IPS-20b (cell line): Measurements from ENCODE around the gene SREBF2.

Source experiments
- H3K27ac ChIP-seq: one replicate; pipeline ENCODE4 v1.5.1; 2013; ENCODE audit warnings: low read length
- H3K27me3 ChIP-seq: 2 replicates; pipeline ENCODE4 v1.6.1; 2013; ENCODE audit warnings: mild to moderate bottlenecking, low read length, inconsistent platforms; ENCODE audit not compliant: insufficient read depth
- H3K36me3 ChIP-seq: 2 replicates; pipeline ENCODE4 v1.6.1; 2013; ENCODE audit warnings: low read depth, mild to moderate bottlenecking, inconsistent platforms, low read length, moderate library complexity; ENCODE audit not compliant: insufficient read depth
- H3K4me1 ChIP-seq: 2 replicates; pipeline ENCODE4 v1.6.1; 2013; ENCODE audit warnings: mild to moderate bottlenecking, control low read depth, inconsistent platforms, low read length, moderate library complexity; ENCODE audit not compliant: insufficient read depth
- H3K4me3 ChIP-seq: 2 replicates; pipeline ENCODE4 v1.5.1; 2013; ENCODE audit warnings: mild to moderate bottlenecking, low read length, inconsistent platforms
- H3K9ac ChIP-seq: 2 replicates; pipeline ENCODE4 v1.6.1; 2013; ENCODE audit warnings: low read depth, mild to moderate bottlenecking, inconsistent platforms, low read length, moderate library complexity
- H3K9me3 ChIP-seq: 2 replicates; pipeline ENCODE4 v1.6.1; 2013; ENCODE audit warnings: mild to moderate bottlenecking, low read depth, low read length, inconsistent platforms; ENCODE audit not compliant: insufficient read depth

SREBF2 gene

GRCh38 chr22:41832553-41833368 lies at the start of gene SREBF2:
TSS of gene SREBF2 (plus strand) at chr22:41833105. CDS start at chr22:41833271, 166 bp downstream.
- Histone ChIP-seq H3K9ac (peak within 1 kb of the TSS; percentile 86), H3K36me3 (peaks cover 17% of the 10 kb centered on the region), H3K4me1 (peaks cover 7% of the 10 kb centered on the region; the same call in 1 of the 2 replicates), H3K9me3 (no peaks in the 10 kb centered on the region), H3K4me3 (peak within 1 kb of the TSS; percentile 97), H3K27me3 (no peaks in the 10 kb centered on the region), H3K27ac (peak within 1 kb of the TSS; percentile 84)

GRCh38 chr22:41787331-41787730 lies 45.6 kb upstream of the SREBF2 start:
- no peak overlapping the region for H3K27ac ChIP-seq
- no peaks in the 10 kb centered on the region for H3K9me3 ChIP-seq
- no peak overlapping the region for H3K4me3 ChIP-seq
- H3K9ac ChIP-seq: no peak overlapping the region
- no peaks in the 10 kb centered on the region for H3K36me3 ChIP-seq
- H3K4me1 ChIP-seq: no peaks in the 10 kb centered on the region
- no peaks in the 10 kb centered on the region for H3K27me3 ChIP-seq

GRCh38 chr22:41793871-41794270 lies 39.0 kb upstream of the SREBF2 start:
- Histone ChIP-seq H3K36me3 (no peaks in the 10 kb centered on the region), H3K9me3 (no peaks in the 10 kb centered on the region), H3K9ac (no peak overlapping the region), H3K4me3 (no peak overlapping the region), H3K27ac (no peak overlapping the region), H3K4me1 (no peaks in the 10 kb centered on the region), H3K27me3 (no peaks in the 10 kb centered on the region)

GRCh38 chr22:41798736-41799135 lies 34.2 kb upstream of the SREBF2 start:
- H3K27ac ChIP-seq: no peak overlapping the region
- no peaks in the 10 kb centered on the region for H3K27me3 ChIP-seq
- no peak overlapping the region for H3K4me3 ChIP-seq
- no peak overlapping the region for H3K9ac ChIP-seq
- H3K4me1 ChIP-seq: peaks cover 7% of the 10 kb centered on the region
- H3K36me3 ChIP-seq: no peaks in the 10 kb centered on the region
- no peaks in the 10 kb centered on the region for H3K9me3 ChIP-seq

GRCh38 chr22:41799486-41800347 lies 33.2 kb upstream of the SREBF2 start:
- Histone ChIP-seq H3K4me3 (peak overlapping the region; percentile 81), H3K27ac (peak overlapping the region; percentile 26), H3K36me3 (no peaks in the 10 kb centered on the region), H3K9me3 (no peaks in the 10 kb centered on the region), H3K9ac (peak overlapping the region; percentile 92; the same call in 1 of the 2 replicates), H3K27me3 (no peaks in the 10 kb centered on the region), H3K4me1 (peaks cover 7% of the 10 kb centered on the region)

- H3K36me3 ChIP-seq: no peaks in the 10 kb centered on the region
Observed at GRCh38 chr22:41800348-41801146, 32.4 kb upstream of the SREBF2 start, which contains the start of gene CCDC134. TSS of gene CCDC134 (plus strand) at chr22:41800679. CDS start at chr22:41808891, 8,212 bp downstream.

GRCh38 chr22:41801147-41801819 lies 31.6 kb upstream of the SREBF2 start:
- peak overlapping the region; percentile 81 for H3K4me3 ChIP-seq
- H3K9me3 ChIP-seq: no peaks in the 10 kb centered on the region
- H3K27me3 ChIP-seq: no peaks in the 10 kb centered on the region
- no peaks in the 10 kb centered on the region for H3K36me3 ChIP-seq
- H3K27ac ChIP-seq: peak overlapping the region; percentile 32
- peaks cover 7% of the 10 kb centered on the region for H3K4me1 ChIP-seq
- H3K9ac ChIP-seq: peak overlapping the region; percentile 92

More at GRCh38 chr22:41800348-41801146, 32.4 kb upstream of the SREBF2 start, which contains the start of gene CCDC134:
- Histone ChIP-seq H3K9me3 (no peaks in the 10 kb centered on the region), H3K4me3 (peak within 1 kb of the TSS; percentile 81), H3K27ac (peak within 1 kb of the TSS; percentile 32), H3K27me3 (no peaks in the 10 kb centered on the region), H3K4me1 (peaks cover 7% of the 10 kb centered on the region), H3K9ac (peak within 1 kb of the TSS; percentile 92)

- no peaks in the 10 kb centered on the region for H3K27me3 ChIP-seq
- peaks cover 7% of the 10 kb centered on the region for H3K4me1 ChIP-seq
- H3K36me3 ChIP-seq: no peaks in the 10 kb centered on the region
- peak overlapping the region; percentile 92; the same call in 1 of the 2 replicates for H3K9ac ChIP-seq
- H3K4me3 ChIP-seq: peak overlapping the region; percentile 81
- no peaks in the 10 kb centered on the region for H3K9me3 ChIP-seq
- H3K27ac ChIP-seq: no peak overlapping the region
Observed at GRCh38 chr22:41801886-41802285, 31.0 kb upstream of the SREBF2 start.

- no peaks in the 10 kb centered on the region for H3K9me3 ChIP-seq
- H3K36me3 ChIP-seq: peaks cover 14% of the 10 kb centered on the region; the same call in 1 of the 2 replicates
- H3K4me1 ChIP-seq: no peaks in the 10 kb centered on the region; the same call in 1 of the 2 replicates
- H3K9ac ChIP-seq: no peak overlapping the region
- H3K4me3 ChIP-seq: no peak overlapping the region
- no peak overlapping the region for H3K27ac ChIP-seq
- H3K27me3 ChIP-seq: no peaks in the 10 kb centered on the region
Observed at GRCh38 chr22:41805639-41806038, 27.3 kb upstream of the SREBF2 start.

GRCh38 chr22:41808400-41808799 lies 24.5 kb upstream of the SREBF2 start:
- H3K27ac ChIP-seq: no peak overlapping the region
- H3K9me3 ChIP-seq: no peaks in the 10 kb centered on the region
- no peak overlapping the region for H3K9ac ChIP-seq
- no peaks in the 10 kb centered on the region for H3K4me1 ChIP-seq
- H3K27me3 ChIP-seq: no peaks in the 10 kb centered on the region
- peaks cover 21% of the 10 kb centered on the region; the same call in 1 of the 2 replicates for H3K36me3 ChIP-seq
- H3K4me3 ChIP-seq: no peak overlapping the region
